Endothelial cell of umbilical vein (primary cell): ENCODE data around the gene COMMD8.

Experiments used
- EZH2 ChIP-seq: IDR thresholded peaks from 2 replicates; pipeline ENCODE4 v1.6.1; 2012; ENCODE audit warnings: borderline replicate concordance, low read depth, mild to moderate bottlenecking, moderate library complexity, low read length, inconsistent platforms; ENCODE audit not compliant: severe bottlenecking
- FOS ChIP-seq: IDR thresholded peaks from 2 replicates; pipeline ENCODE4 v1.6.1; 2011; ENCODE audit warnings: mild to moderate bottlenecking, low read length, moderate library complexity, borderline replicate concordance; ENCODE audit not compliant: insufficient read depth
- GATA2 ChIP-seq: IDR thresholded peaks from 2 replicates; pipeline ENCODE4 v1.7.0; 2011; ENCODE audit warnings: low read depth, mild to moderate bottlenecking, moderate library complexity, mixed read lengths, low read length; ENCODE audit not compliant: insufficient read length, insufficient read depth
- JUN ChIP-seq: IDR thresholded peaks from 2 replicates; pipeline ENCODE4 v1.6.1; 2011; ENCODE audit warnings: borderline replicate concordance, low read depth; ENCODE audit not compliant: insufficient read length, insufficient read depth
- MAX ChIP-seq: IDR thresholded peaks from 2 replicates; pipeline ENCODE4 v1.6.1; 2011; ENCODE audit not compliant: insufficient read depth, insufficient read length
- POLR2A ChIP-seq: IDR thresholded peaks from 2 replicates; pipeline ENCODE4 v1.6.1; 2012; ENCODE audit warnings: low read depth, mild to moderate bottlenecking, control low read depth, low read length
- POLR2AphosphoS5 ChIP-seq: IDR thresholded peaks from 2 replicates; pipeline ENCODE4 v1.6.1; 2012; ENCODE audit warnings: low read depth, mild to moderate bottlenecking, control low read depth, low read length, moderate library complexity; ENCODE audit not compliant: insufficient read depth
- TF ChIP-seq, protein P1 (sequence below), 2 donors: IDR thresholded peaks; 1 replicate in 1 of 2; 2 replicates in 1 of 2; pipeline ENCODE4 v1.5.1; 2011; ENCODE audit warnings: low read length in 2 of 2, mild to moderate bottlenecking in 2 of 2, moderate library complexity in 2 of 2, control low read depth in 1 of 2, inconsistent platforms in 1 of 2, low read depth in 1 of 2; ENCODE audit not compliant: insufficient read depth in 1 of 2; ENCODE audit errors: extremely low read depth in 1 of 2

DNA sequence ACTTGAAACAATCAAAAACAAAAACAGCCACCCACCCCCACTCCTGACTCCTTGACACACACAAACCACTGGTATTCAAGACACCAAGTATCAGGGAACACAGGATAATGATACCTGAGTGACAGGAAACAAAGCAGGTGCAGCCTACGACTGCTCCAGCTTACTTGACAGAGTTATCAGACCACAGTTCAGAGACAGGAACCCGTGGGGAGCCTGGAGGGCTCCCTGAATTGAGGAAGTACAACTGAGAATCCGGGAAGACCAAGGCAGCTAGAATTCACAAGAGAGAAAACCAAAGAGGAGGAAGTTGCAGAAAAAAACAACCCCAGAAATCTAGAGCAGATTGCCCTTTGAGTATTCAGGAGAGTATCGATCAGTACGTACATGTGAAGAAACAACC, 20.5 kb downstream of the COMMD8 start:
- TF ChIP-seq, protein P1, sequence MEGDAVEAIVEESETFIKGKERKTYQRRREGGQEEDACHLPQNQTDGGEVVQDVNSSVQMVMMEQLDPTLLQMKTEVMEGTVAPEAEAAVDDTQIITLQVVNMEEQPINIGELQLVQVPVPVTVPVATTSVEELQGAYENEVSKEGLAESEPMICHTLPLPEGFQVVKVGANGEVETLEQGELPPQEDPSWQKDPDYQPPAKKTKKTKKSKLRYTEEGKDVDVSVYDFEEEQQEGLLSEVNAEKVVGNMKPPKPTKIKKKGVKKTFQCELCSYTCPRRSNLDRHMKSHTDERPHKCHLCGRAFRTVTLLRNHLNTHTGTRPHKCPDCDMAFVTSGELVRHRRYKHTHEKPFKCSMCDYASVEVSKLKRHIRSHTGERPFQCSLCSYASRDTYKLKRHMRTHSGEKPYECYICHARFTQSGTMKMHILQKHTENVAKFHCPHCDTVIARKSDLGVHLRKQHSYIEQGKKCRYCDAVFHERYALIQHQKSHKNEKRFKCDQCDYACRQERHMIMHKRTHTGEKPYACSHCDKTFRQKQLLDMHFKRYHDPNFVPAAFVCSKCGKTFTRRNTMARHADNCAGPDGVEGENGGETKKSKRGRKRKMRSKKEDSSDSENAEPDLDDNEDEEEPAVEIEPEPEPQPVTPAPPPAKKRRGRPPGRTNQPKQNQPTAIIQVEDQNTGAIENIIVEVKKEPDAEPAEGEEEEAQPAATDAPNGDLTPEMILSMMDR (IDR thresholded peaks at IDR 0.05; ENCODE audit: extremely low read depth in 1 of 2, insufficient read depth in 1 of 2, low read depth in 1 of 2, low read length in 2 of 2) = no peak
- TF ChIP-seq EZH2 (no peak), GATA2 (no peak), POLR2A (no peak), FOS (no peak), POLR2AphosphoS5 (no peak), JUN (no peak), MAX (no peak)
